Measurements from ENCODE around the gene ITSN1. TPM values are rescaled to one million over a fixed set of nuclear protein-coding genes. Genes with fewer than 3 reads are reported as not detected.

The ITSN1 gene
- total and polyA plus RNA-seq, 8 donors = 6.0 to 83.5 (median 25.4) TPM

DNA sequence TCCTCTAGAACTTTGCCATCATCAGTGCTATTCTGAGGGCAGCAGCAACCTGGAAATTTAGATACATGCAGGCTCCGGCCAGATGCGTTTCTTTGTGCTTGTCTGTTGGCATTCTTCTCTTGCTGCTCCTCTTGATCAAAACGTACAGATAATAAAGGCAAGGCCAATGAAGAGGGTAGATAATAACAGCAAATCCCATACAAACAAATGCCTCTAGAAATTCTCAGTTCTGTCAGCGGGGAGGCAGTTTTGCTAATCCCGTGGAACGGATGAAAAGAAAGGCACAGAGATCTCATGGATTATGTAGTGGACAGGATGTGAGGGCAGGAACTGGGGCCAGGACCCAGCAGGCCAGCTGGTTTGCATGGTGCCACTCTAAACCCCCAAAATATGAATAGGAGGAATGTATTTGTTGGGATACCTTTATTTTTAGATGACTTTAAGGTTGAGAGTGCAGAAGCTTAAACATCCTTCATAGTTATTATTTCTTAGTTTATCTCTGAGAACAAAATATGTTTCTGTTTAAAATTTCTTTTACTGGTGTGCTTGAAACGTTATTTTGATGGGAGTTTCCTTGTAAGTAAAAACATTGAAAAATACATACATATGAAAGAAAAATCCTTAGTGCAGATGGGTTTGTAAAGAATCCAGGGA, 1.5 kb downstream of the ITSN1 start:
- TF ChIP-seq CTCF (IDR thresholded peaks at IDR 0.05) = no peak
- TF ChIP-seq POLR2AphosphoS5 (IDR thresholded peaks at IDR 0.05) = no peak
- TF ChIP-seq POLR2A (IDR thresholded peaks at IDR 0.05) = no peak
- TF ChIP-seq EP300 (IDR thresholded peaks at IDR 0.05) = no peak
- peak overlapping the region; percentile 11 to 95 (median 92) for H3K27ac ChIP-seq
- H3K4me1 ChIP-seq = peaks cover 11 to 49% (median 38%) of the 10 kb centered on the region in 4 donors
- DNase-seq = peak in 1 of 2 donors; percentile 36
- H3K9me3 ChIP-seq = no peaks in the 10 kb centered on the region
- no peaks in the 10 kb centered on the region for H3K36me3 ChIP-seq
- 11 to 15% (median 12%) methylated on average over 7 of the region's 7 CpGs for WGBS, 5 donors
- H3K27me3 ChIP-seq = no peaks in the 10 kb centered on the region
- peak overlapping the region; percentile 96 to 98 (median 96) for H3K4me3 ChIP-seq
- intact Hi-C loops (cut with DNase I; ENCODE audit: low total_unique reads) = no loop called here

DNA sequence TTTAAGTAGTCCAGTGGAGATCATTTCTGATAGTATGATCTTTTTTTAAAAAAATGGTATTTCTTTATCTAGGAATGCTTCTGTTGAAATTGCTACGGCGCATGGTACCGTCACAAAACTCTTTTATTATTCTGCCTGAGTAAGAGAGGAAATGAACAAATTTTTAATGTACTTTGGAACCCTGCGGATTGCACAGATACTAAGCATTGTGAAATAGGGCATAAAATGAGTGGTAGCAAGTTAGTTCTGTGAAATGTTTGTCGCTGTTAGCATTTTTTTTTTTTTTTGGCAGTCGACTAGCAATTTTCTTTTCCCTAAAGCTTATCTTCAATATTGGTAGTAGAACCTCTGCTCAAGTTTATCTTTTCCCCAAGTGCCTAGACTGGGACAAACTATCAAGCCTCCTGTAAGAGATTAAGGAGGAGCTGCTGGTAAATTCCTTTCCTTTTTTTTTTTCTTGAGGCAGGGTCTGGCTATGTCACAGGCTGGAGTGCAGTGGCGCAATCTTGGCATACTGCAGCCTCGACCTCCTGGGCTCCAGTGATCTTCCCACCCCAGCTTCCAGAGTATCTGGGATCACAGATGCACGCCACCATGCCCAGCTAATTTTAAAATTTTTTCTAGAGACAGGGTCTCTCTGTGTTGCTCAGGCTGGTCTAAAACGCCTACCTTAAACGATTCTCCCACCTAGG, 2.2 kb downstream of the ITSN1 start:
- Histone ChIP-seq H3K9me3 (no peaks in the 10 kb centered on the region), H3K4me3 (peak overlapping the region in 2 of 4 donors; percentile 96 to 97), H3K4me1 (peaks cover 11 to 47% (median 36%) of the 10 kb centered on the region in 4 donors), H3K27ac (peak overlapping the region in 4 of 5 donors; percentile 90 to 95 (median 93)), H3K36me3 (no peaks in the 10 kb centered on the region), H3K27me3 (no peaks in the 10 kb centered on the region)
- intact Hi-C loops (cut with DNase I; ENCODE audit: low total_unique reads) = no loop called here
- 60 to 66% (median 62%) methylated on average over 11 of the region's 11 CpGs for WGBS, 5 donors
- DNase-seq = peak in 1 of 2 donors; percentile 44
- TF ChIP-seq CTCF (IDR thresholded peaks at IDR 0.05) (no peak), POLR2AphosphoS5 (IDR thresholded peaks at IDR 0.05) (no peak), EP300 (IDR thresholded peaks at IDR 0.05) (no peak), POLR2A (IDR thresholded peaks at IDR 0.05) (no peak)

- TF ChIP-seq EP300 (IDR thresholded peaks at IDR 0.05) = no peak
- TF ChIP-seq CTCF (IDR thresholded peaks at IDR 0.05) = no peak
- no peak for TF ChIP-seq POLR2AphosphoS5 (IDR thresholded peaks at IDR 0.05)
- no peak for TF ChIP-seq POLR2A (IDR thresholded peaks at IDR 0.05)
- WGBS, 5 donors = 81 to 95% (median 93%) methylated on average over 4 of the region's 4 CpGs
- Histone ChIP-seq H3K9me3 (no peaks in the 10 kb centered on the region), H3K4me1 (peaks cover 5 to 49% (median 30%) of the 10 kb centered on the region in 4 donors), H3K36me3 (no peaks in the 10 kb centered on the region), H3K27me3 (no peaks in the 10 kb centered on the region), H3K27ac (no peak overlapping the region), H3K4me3 (no peak overlapping the region)
- DNase-seq = no peak
- intact Hi-C loops (cut with DNase I; ENCODE audit: low total_unique reads) = no loop called here
Measured at GRCh38 chr21:33645730-33646129, 3.4 kb downstream of the ITSN1 start.

- Histone ChIP-seq H3K36me3 (no peaks in the 10 kb centered on the region), H3K4me1 (peaks cover 9 to 51% (median 33%) of the 10 kb centered on the region in 4 donors), H3K4me3 (no peak overlapping the region), H3K27me3 (no peaks in the 10 kb centered on the region), H3K27ac (no peak overlapping the region), H3K9me3 (no peaks in the 10 kb centered on the region)
- no peak for DNase-seq
- TF ChIP-seq POLR2AphosphoS5 (IDR thresholded peaks at IDR 0.05) (no peak), EP300 (IDR thresholded peaks at IDR 0.05) (no peak), CTCF (IDR thresholded peaks at IDR 0.05) (no peak), POLR2A (IDR thresholded peaks at IDR 0.05) (no peak)
- 77 to 92% (median 81%) methylated on average over 3 of the region's 3 CpGs for WGBS, 5 donors
- intact Hi-C loops (cut with DNase I; ENCODE audit: low total_unique reads) = no loop called here
Measured at GRCh38 chr21:33647587-33647986, 5.3 kb downstream of the ITSN1 start.
